IMR-90 (cell line): ENCODE measurements around the gene ARRDC5. TPM values are rescaled to one million over a fixed set of nuclear protein-coding genes. Genes with fewer than 3 reads are reported as not detected.
"Not testable (repeated sequence)": the region's sequence is repeated elsewhere in the genome, so short reads cannot be mapped to it uniquely, and the experiment has no call there.

Experiments used
- ATAC-seq: fragments of 200-7000 bp; cut with Tn5 transposase; 2 replicates; pipeline ENCODE4 v1.9.1; 2020; ENCODE audit warnings: low read depth, mild to moderate bottlenecking, moderate library complexity
- BruUV-seq: library from RNA; stranded (reverse); fragments of 400-500 nt; replicated peaks from 2 replicates; lab custom pipeline; 2021; lab: Mats Ljungman, UMichigan
- CTCF ChIA-PET: fragments of 300-600 bp; formaldehyde crosslinking; extraction: SDS; loops from one replicate; lab custom pipeline; 2021; ENCODE audit warnings: antibody characterized with exemption; lab: Yijun Ruan, JAX
- POLR2A ChIA-PET: fragments of 300-600 bp; sonication (Branson Sonifier 250); formaldehyde crosslinking; loops from one replicate; lab custom pipeline; 2022; ENCODE audit warnings: antibody characterized with exemption; ENCODE audit not compliant: unreplicated experiment; lab: Charles Lee
- DNase-seq: peaks from one replicate; pipeline ENCODE4 v3.0.0; 2013
- H2AFZ ChIP-seq: replicated peaks from 2 replicates; pipeline ENCODE3; 2013; ENCODE audit warnings: low read length, mild to moderate bottlenecking; ENCODE audit not compliant: poor library complexity
- H2AK5ac ChIP-seq: 2 replicates; pipeline ENCODE4 v1.6.1; 2013; ENCODE audit warnings: low read depth, low read length, inconsistent platforms
- H2AK9ac ChIP-seq: replicated peaks from 2 replicates; pipeline ENCODE3; 2013; ENCODE audit warnings: mild to moderate bottlenecking, low read depth, low read length, moderate library complexity; ENCODE audit not compliant: poor library complexity
- H2BK120ac ChIP-seq: 2 replicates; pipeline ENCODE4 v1.6.1; 2013; ENCODE audit warnings: low read depth, low read length, inconsistent platforms
- H2BK15ac ChIP-seq: 3 replicates; pipeline ENCODE4 v1.6.1; 2013; ENCODE audit warnings: low read depth, low read length, inconsistent platforms
- H2BK20ac ChIP-seq: 2 replicates; pipeline ENCODE4 v1.6.1; 2013; ENCODE audit warnings: low read depth, mild to moderate bottlenecking, inconsistent platforms, low read length, moderate library complexity
- H2BK5ac ChIP-seq: 2 replicates; pipeline ENCODE4 v1.6.1; 2013; ENCODE audit warnings: mild to moderate bottlenecking, low read depth, low read length, inconsistent platforms; ENCODE audit not compliant: poor library complexity, severe bottlenecking
- H3K14ac ChIP-seq: replicated peaks from 2 replicates; pipeline ENCODE4 v1.6.1; 2013; ENCODE audit warnings: low read depth, low read length, inconsistent platforms
- H3K18ac ChIP-seq: 2 replicates; pipeline ENCODE4 v1.6.1; 2013; ENCODE audit warnings: low read depth, low read length, control low read depth
- H3K23ac ChIP-seq: 2 replicates; pipeline ENCODE4 v1.6.1; 2013; ENCODE audit warnings: low read depth, low read length, inconsistent platforms
- H3K27ac ChIP-seq: 2 replicates; pipeline ENCODE4 v1.5.1; 2013; ENCODE audit warnings: mild to moderate bottlenecking, control low read depth, low read length; ENCODE audit not compliant: insufficient read depth
- H3K27me3 ChIP-seq: 2 replicates; pipeline ENCODE4 v1.6.1; 2013; ENCODE audit warnings: low read length; ENCODE audit not compliant: control insufficient read depth, insufficient read depth
- H3K36me3 ChIP-seq: 2 replicates; pipeline ENCODE4 v1.6.1; 2013; ENCODE audit warnings: low read length, mixed read lengths; ENCODE audit not compliant: control insufficient read depth, insufficient read depth
- H3K4ac ChIP-seq: 2 replicates; pipeline ENCODE4 v1.6.1; 2013; ENCODE audit warnings: low read depth, low read length, inconsistent platforms
- H3K4me1 ChIP-seq: 2 replicates; pipeline ENCODE4 v1.6.1; 2013; ENCODE audit warnings: low read length, mixed read lengths; ENCODE audit not compliant: control insufficient read depth, insufficient read depth
- H3K4me2 ChIP-seq: 2 replicates; pipeline ENCODE4 v1.6.1; 2013; ENCODE audit warnings: low read depth, mild to moderate bottlenecking, control low read depth, low read length, moderate library complexity
- H3K4me3 ChIP-seq: 2 replicates; pipeline ENCODE4 v1.5.1; 2013; ENCODE audit warnings: low read depth, mild to moderate bottlenecking, control low read depth, low read length, moderate library complexity; ENCODE audit not compliant: insufficient read depth
- H3K56ac ChIP-seq: 2 replicates; pipeline ENCODE4 v1.6.1; 2013; ENCODE audit warnings: low read length, inconsistent platforms; ENCODE audit not compliant: insufficient read depth; ENCODE audit errors: extremely low read depth
- H3K79me1 ChIP-seq, 2 experiments: 2 replicates each; pipeline ENCODE4 v1.6.1; 2013; ENCODE audit warnings: low read length in 2 of 2, inconsistent platforms in 1 of 2, low read depth in 1 of 2
- H3K9ac ChIP-seq: 2 replicates; pipeline ENCODE4 v1.6.1; 2013; ENCODE audit warnings: low read depth, low read length, control low read depth
- H3K9me1 ChIP-seq: 2 replicates; pipeline ENCODE4 v1.6.1; 2013; ENCODE audit warnings: low read length, inconsistent platforms; ENCODE audit not compliant: insufficient read depth
- H3K9me3 ChIP-seq: 2 replicates; pipeline ENCODE4 v1.6.1; 2013; ENCODE audit warnings: low read length; ENCODE audit not compliant: control insufficient read depth, insufficient read depth
- H4K20me1 ChIP-seq: 2 replicates; pipeline ENCODE4 v1.6.1; 2013; ENCODE audit warnings: low read length, inconsistent platforms; ENCODE audit not compliant: insufficient read depth
- H4K5ac ChIP-seq: 2 replicates; pipeline ENCODE4 v1.6.1; 2013; ENCODE audit warnings: mild to moderate bottlenecking, low read depth, low read length, control low read depth
- H4K8ac ChIP-seq, 2 experiments: 2 replicates each; pipeline ENCODE4 v1.6.1; 2013; ENCODE audit warnings: low read depth in 2 of 2, low read length in 2 of 2, control low read depth in 1 of 2, inconsistent platforms in 1 of 2
- H4K91ac ChIP-seq: 2 replicates; pipeline ENCODE4 v1.6.1; 2013; ENCODE audit warnings: low read depth, low read length, inconsistent platforms; ENCODE audit not compliant: insufficient read depth
- WGBS, 2 experiments: methylation state at CpG; one replicate each; pipeline versions ENCODE4 v1.1.5 to v1.1.7; 2013; ENCODE audit warnings: missing lambda C conversion rate in 2 of 2; ENCODE audit not compliant: insufficient read length in 1 of 2; ENCODE audit errors: extremely low coverage in 2 of 2; 5-methylcytosine and 5-hydroxymethylcytosine counted together
- dilution Hi-C: fragments of 300-500 bp; cut with HindIII; formaldehyde crosslinking; loops from one replicate; pipeline ENCODE4 v1.14.3; 2018; ENCODE audit warnings: low sequenced_read_pairs; ENCODE audit not compliant: unreplicated experiment
- in situ Hi-C: fragments of 300-500 bp; cut with MboI; formaldehyde crosslinking; loops from 3 replicates; pipeline ENCODE4 v1.14.3; 2019; ENCODE audit warnings: low sequenced_read_pairs, inconsistent platforms, mixed read lengths
- intact Hi-C: fragments of 100-400 bp; cut with micrococcal nuclease; formaldehyde crosslinking; loops from 2 replicates; pipeline ENCODE4 v1.10.0; 2022
- polyA plus RNA-seq, 3 experiments: library from polyadenylated mRNA; depleted of rRNA; stranded (reverse); fragments of >200 nt; gene quantifications; 2 replicates each; pipeline ENCODE4 v1.2.3, GENCODE V29; 2012; ENCODE audit warnings: low replicate concordance in 1 of 3
- total RNA-seq: library from RNA; depleted of rRNA; stranded (reverse); fragments of >200 nt; gene quantifications from 2 replicates; pipeline ENCODE4 v1.2.3, GENCODE V29; 2012

Gene ARRDC5
- total and polyA plus RNA-seq, 2 of the 4 experiments (the other 2 are of a cell fraction), result not detected

DNA sequence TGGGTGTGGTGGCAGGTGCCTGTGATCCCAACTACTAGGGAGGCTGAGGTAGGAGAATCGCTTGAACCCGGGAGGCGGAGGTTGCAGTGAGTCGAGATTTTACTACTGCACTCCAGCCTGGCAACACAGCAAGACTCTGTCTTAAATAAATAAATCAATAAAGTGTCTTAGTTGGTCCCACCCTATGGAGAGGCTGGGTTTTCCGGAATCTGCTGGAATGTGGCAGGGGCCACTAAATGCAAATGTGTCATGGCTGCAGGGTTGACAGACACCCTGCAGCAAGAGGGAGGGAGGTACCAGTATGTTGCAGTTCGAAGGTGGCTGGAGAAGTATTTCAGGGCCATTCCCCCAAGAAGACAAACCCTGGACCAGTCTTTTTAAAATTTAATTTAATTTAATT is 17.7 kb downstream of the ARRDC5 start:
- H4K20me1 ChIP-seq, BruUV-seq, H3K18ac ChIP-seq, H3K36me3 ChIP-seq, H3K56ac ChIP-seq, H2BK15ac ChIP-seq, H2BK120ac ChIP-seq, DNase-seq, H4K8ac ChIP-seq, H3K79me1 ChIP-seq, H3K4ac ChIP-seq, H3K9me1 ChIP-seq, H3K14ac ChIP-seq, H3K27me3 ChIP-seq, CTCF ChIA-PET, H3K4me1 ChIP-seq, POLR2A ChIA-PET, H4K5ac ChIP-seq, H2BK5ac ChIP-seq, ATAC-seq, H3K9me3 ChIP-seq, H2AK5ac ChIP-seq, in situ Hi-C loops, H3K4me3 ChIP-seq, H2BK20ac ChIP-seq, intact Hi-C loops, dilution Hi-C loops, H4K91ac ChIP-seq, H3K9ac ChIP-seq, H3K4me2 ChIP-seq, H3K23ac ChIP-seq, H3K27ac ChIP-seq, H2AK9ac ChIP-seq, H2AFZ ChIP-seq: not testable (repeated sequence)
- no CpG with 5 or more reads among the region's 6 CpGs for WGBS, 2 experiments

GRCh38 chr19:4882874-4883273 is 19.8 kb downstream of the ARRDC5 start:
- H3K23ac ChIP-seq, intact Hi-C loops, DNase-seq, H3K4me1 ChIP-seq, H3K4me2 ChIP-seq, H3K4me3 ChIP-seq, CTCF ChIA-PET, H3K79me1 ChIP-seq, H4K5ac ChIP-seq, H3K36me3 ChIP-seq, H2BK20ac ChIP-seq, ATAC-seq, H3K9me3 ChIP-seq, H2BK120ac ChIP-seq, H2BK5ac ChIP-seq, dilution Hi-C loops, in situ Hi-C loops, H4K8ac ChIP-seq, H3K9me1 ChIP-seq, H3K14ac ChIP-seq, H2AFZ ChIP-seq, H3K4ac ChIP-seq, BruUV-seq, H2AK9ac ChIP-seq, H4K91ac ChIP-seq, H3K56ac ChIP-seq, H3K9ac ChIP-seq, H2AK5ac ChIP-seq, H3K18ac ChIP-seq, H3K27me3 ChIP-seq, H3K27ac ChIP-seq, POLR2A ChIA-PET, H4K20me1 ChIP-seq, H2BK15ac ChIP-seq: not testable (repeated sequence)
- 60% methylated on average over 1 of the region's 6 CpGs; no CpG with 5 or more reads in 1 of the 2 experiments for WGBS, 2 experiments
